Type B pancreatic cell (in vitro differentiated cells): ENCODE measurements around the gene TPST2. TPM values are rescaled to one million over a fixed set of nuclear protein-coding genes. Genes with fewer than 3 reads are reported as not detected.

Experiments used
- DNase-seq: peaks from one replicate; pipeline ENCODE4 v3.0.0; 2021; ENCODE audit warnings: mixed read lengths; ENCODE audit not compliant: unreplicated experiment; ENCODE audit errors: extremely low spot score
- H3K27ac Mint-ChIP-seq: 2 replicates; pipeline ENCODE4 v1.8.0; 2021; ENCODE audit warnings: mild to moderate bottlenecking, mixed read lengths
- H3K27me3 Mint-ChIP-seq: 2 replicates; pipeline ENCODE4 v1.8.0; 2021; ENCODE audit warnings: mixed read lengths
- H3K36me3 Mint-ChIP-seq: 2 replicates; pipeline ENCODE4 v1.8.0; 2021; ENCODE audit warnings: mixed read lengths
- H3K4me1 Mint-ChIP-seq: one replicate; pipeline ENCODE4 v1.8.0; 2021; ENCODE audit warnings: mixed read lengths; ENCODE audit not compliant: unreplicated experiment
- H3K4me3 Mint-ChIP-seq: 2 replicates; pipeline ENCODE4 v1.8.0; 2021; ENCODE audit warnings: mild to moderate bottlenecking, mixed read lengths
- H3K9me3 Mint-ChIP-seq: 2 replicates; pipeline ENCODE4 v1.8.0; 2021; ENCODE audit warnings: mixed read lengths
- total RNA-seq: library from RNA; stranded (reverse); gene quantifications from 2 replicates; pipeline ENCODE4 v1.2.1, GENCODE V29; 2021; ENCODE audit warnings: low replicate concordance
- TF ChIP-seq, protein P1 (sequence below): fragments of 200-600 bp; sonication (generic); conservative IDR thresholded peaks from 2 replicates; pipeline ENCODE4 v1.5.0; 2021; ENCODE audit warnings: antibody characterized with exemption, mild to moderate bottlenecking

The TPST2 gene
- total RNA-seq, 1 donor from 2014 or later: 15.7 TPM

DNA sequence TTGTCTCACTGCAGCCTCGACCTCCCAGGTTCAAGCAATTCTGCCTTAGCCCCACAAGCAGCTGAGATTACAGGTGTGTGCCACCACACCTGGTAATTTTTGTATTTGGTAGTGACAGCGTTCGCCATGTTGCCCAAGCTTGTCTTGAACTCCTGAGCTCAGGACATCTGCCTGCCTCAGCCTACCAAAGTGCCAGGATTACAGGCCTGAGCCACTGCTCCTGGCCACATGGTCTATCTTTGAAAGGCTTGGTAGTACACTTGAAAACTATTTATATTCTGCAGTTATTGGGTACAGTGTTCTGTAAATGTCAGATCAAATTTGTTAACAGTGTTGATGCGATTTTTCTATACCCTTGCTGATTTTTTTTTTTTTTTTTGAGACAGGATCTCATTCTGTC, 41.4 kb upstream of the TPST2 start:
- no peak for DNase-seq
- Mint-ChIP-seq H3K27me3 (peaks cover 15% of the 10 kb centered on the region), H3K9me3 (no peaks in the 10 kb centered on the region), H3K27ac (no peak overlapping the region), H3K36me3 (no peaks in the 10 kb centered on the region), H3K4me3 (no peak overlapping the region), H3K4me1 (no peaks in the 10 kb centered on the region)
- TF ChIP-seq, protein P1, sequence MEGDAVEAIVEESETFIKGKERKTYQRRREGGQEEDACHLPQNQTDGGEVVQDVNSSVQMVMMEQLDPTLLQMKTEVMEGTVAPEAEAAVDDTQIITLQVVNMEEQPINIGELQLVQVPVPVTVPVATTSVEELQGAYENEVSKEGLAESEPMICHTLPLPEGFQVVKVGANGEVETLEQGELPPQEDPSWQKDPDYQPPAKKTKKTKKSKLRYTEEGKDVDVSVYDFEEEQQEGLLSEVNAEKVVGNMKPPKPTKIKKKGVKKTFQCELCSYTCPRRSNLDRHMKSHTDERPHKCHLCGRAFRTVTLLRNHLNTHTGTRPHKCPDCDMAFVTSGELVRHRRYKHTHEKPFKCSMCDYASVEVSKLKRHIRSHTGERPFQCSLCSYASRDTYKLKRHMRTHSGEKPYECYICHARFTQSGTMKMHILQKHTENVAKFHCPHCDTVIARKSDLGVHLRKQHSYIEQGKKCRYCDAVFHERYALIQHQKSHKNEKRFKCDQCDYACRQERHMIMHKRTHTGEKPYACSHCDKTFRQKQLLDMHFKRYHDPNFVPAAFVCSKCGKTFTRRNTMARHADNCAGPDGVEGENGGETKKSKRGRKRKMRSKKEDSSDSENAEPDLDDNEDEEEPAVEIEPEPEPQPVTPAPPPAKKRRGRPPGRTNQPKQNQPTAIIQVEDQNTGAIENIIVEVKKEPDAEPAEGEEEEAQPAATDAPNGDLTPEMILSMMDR: no peak

DNA sequence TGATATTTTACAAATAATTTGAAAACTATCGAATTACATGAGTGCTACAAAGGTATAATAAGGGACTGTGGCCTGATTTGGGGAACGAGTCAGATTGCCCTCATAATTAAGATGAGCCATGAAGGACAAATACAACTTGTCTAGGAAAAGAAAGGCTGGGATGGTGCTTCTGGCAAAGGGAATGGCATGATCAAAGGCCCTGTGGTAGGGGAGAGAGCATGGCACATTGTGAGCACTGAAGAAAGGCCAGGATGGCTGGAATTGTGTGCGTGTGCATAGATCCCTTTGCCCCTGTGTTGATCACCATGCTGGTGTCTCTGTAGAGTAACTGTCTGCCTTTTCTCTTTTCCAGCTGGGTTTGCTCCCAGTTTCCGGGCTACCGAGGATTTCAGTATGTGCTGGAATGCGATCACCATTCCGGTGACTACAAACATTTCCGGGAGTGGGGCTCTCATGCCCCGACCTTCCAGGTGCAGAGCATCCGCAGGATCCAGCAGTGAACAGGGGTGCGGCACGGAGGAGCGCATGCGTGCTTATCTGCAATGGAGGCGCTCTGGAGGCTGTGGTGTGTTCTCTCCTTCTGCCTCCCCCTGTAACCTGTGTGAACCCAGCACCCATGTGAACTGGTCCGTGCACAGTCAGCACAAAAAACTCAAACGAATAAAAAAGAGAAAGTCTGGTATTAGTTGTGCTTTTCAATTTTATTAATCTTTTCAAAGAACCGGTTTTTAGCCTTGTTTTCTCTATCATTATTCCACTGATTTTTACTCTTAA, 40.2 kb upstream of the TPST2 start:
- H3K4me3 Mint-ChIP-seq: no peak overlapping the region
- no peak overlapping the region for H3K27ac Mint-ChIP-seq
- TF ChIP-seq, protein P1: no peak
- no peaks in the 10 kb centered on the region for H3K4me1 Mint-ChIP-seq
- DNase-seq: no peak
- H3K9me3 Mint-ChIP-seq: no peaks in the 10 kb centered on the region
- no peaks in the 10 kb centered on the region for H3K36me3 Mint-ChIP-seq
- peaks cover 15% of the 10 kb centered on the region for H3K27me3 Mint-ChIP-seq

DNA sequence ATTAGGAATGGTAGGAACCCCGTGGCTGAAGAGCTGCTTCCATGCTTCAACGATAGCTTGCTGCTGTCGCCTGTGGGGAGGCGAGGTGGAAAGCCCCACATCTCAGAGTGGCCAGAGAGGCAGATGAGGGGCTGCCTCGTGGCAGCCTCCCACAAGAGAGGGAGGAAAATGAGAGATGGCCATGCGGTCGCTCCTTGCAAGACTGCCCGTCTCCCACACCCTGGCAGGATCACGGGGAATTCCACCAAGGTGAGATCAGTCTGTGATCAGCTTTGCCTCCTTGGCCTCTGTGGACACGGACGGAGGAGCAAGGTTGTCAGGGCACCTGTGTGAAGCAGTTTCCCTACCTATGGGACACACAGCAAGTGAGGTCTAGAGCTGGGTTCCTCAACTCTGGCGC, 34.9 kb upstream of the TPST2 start:
- H3K36me3 Mint-ChIP-seq: no peaks in the 10 kb centered on the region
- no peaks in the 10 kb centered on the region for H3K9me3 Mint-ChIP-seq
- peaks cover 4% of the 10 kb centered on the region for H3K4me1 Mint-ChIP-seq
- TF ChIP-seq, protein P1: no peak
- no peak overlapping the region for H3K27ac Mint-ChIP-seq
- no peak for DNase-seq
- H3K27me3 Mint-ChIP-seq: peaks cover 26% of the 10 kb centered on the region
- H3K4me3 Mint-ChIP-seq: no peak overlapping the region

DNA sequence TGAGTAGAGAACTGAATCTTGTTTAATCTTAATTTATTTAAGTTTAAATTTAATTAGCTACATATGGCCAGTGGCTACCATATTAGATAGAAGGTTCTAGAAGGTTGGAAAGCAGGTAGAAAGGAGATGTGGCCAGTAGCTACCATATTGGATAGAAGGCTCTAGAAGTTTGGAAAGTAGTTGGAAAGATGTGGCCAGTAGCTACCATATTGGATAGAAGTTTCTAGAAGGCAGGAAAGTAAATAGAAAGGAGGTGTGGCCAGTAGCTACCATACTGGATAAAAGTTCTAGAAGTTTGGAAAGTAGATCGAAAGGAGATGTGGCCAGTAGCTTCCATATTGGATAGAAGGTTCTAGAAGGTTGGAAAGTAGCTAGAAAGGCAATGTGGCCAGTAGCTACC, 34.1 kb upstream of the TPST2 start:
- no peak overlapping the region for H3K4me3 Mint-ChIP-seq
- no peak overlapping the region for H3K27ac Mint-ChIP-seq
- peaks cover 5% of the 10 kb centered on the region for H3K4me1 Mint-ChIP-seq
- H3K9me3 Mint-ChIP-seq: no peaks in the 10 kb centered on the region
- H3K27me3 Mint-ChIP-seq: peaks cover 26% of the 10 kb centered on the region
- no peak for DNase-seq
- TF ChIP-seq, protein P1: no peak
- no peaks in the 10 kb centered on the region for H3K36me3 Mint-ChIP-seq

DNA sequence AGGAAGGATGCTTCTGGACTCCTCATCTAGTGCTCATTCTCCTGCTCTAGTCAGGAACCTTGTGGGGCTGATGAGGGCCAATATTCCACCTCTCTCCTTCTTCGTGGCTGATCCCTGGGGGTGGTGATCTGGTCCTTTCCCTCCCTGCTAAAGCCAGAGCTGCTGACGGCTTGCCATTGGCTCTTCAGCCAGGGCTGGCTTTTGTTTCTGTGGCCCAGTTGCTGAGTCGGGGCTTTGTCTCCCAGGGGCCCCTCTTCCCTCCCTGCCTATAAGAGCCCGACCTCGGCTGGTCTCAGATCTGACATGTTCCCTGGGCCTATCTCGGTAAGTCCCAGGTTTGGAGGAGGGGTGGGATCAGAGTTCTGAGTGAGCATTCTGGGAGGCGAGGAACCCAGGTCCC, 31.7 kb upstream of the TPST2 start, which contains the start of gene CRYBA4:
Gene CRYBA4 (plus strand): TSS at position 301 of the 400 bp plus-strand sequence. CDS start 634 bp downstream, outside the sequence.
- H3K36me3 Mint-ChIP-seq: no peaks in the 10 kb centered on the region
- H3K4me3 Mint-ChIP-seq: no peak within 1 kb of the TSS
- DNase-seq: no peak
- TF ChIP-seq, protein P1: no peak
- H3K4me1 Mint-ChIP-seq: peaks cover 13% of the 10 kb centered on the region
- H3K9me3 Mint-ChIP-seq: no peaks in the 10 kb centered on the region
- H3K27ac Mint-ChIP-seq: no peak within 1 kb of the TSS
- H3K27me3 Mint-ChIP-seq: peaks cover 27% of the 10 kb centered on the region
